Activated CD4-positive, alpha-beta T cell treated with anti-CD3 and anti-CD28 coated beads, Interleukin-2, amount 50 U/mL, for 16 hours (primary cell): Measurements from ENCODE around the gene ARHGAP28.
"Not testable (repeated sequence)": the region's sequence is repeated elsewhere in the genome, so short reads cannot be mapped to it uniquely, and the experiment has no call there.

Experiments
- DNase-seq: peaks from one replicate; pipeline ENCODE4 v3.0.0-alpha.2; 2020

Gene ARHGAP28

GRCh38 chr18:6776188-6776587 lies 46.7 kb downstream of the ARHGAP28 start:
- DNase-seq = no peak

GRCh38 chr18:6777509-6777908 lies 48.0 kb downstream of the ARHGAP28 start:
- DNase-seq = no peak

GRCh38 chr18:6778459-6779247 lies 49.1 kb downstream of the ARHGAP28 start:
- DNase-seq = no peak

GRCh38 chr18:6781142-6781714 lies 51.7 kb downstream of the ARHGAP28 start:
- no peak for DNase-seq

GRCh38 chr18:6781796-6782195 lies 52.3 kb downstream of the ARHGAP28 start:
- DNase-seq = no peak

- no peak for DNase-seq
Measured at GRCh38 chr18:6782861-6783260, 53.3 kb downstream of the ARHGAP28 start.

GRCh38 chr18:6784046-6784445 lies 54.5 kb downstream of the ARHGAP28 start:
- no peak for DNase-seq

GRCh38 chr18:6785001-6785400 lies 55.5 kb downstream of the ARHGAP28 start:
- DNase-seq = no peak

GRCh38 chr18:6785411-6785810 lies 55.9 kb downstream of the ARHGAP28 start:
- no peak for DNase-seq

- no peak for DNase-seq
Measured at GRCh38 chr18:6792391-6792790, 62.9 kb downstream of the ARHGAP28 start.

- DNase-seq = no peak
Measured at GRCh38 chr18:6793455-6793854, 63.9 kb downstream of the ARHGAP28 start.

- no peak for DNase-seq
Measured at GRCh38 chr18:6793986-6794385, 64.5 kb downstream of the ARHGAP28 start.

- no peak for DNase-seq
Measured at GRCh38 chr18:6795307-6795706, 65.8 kb downstream of the ARHGAP28 start.

GRCh38 chr18:6796511-6796910 lies 67.0 kb downstream of the ARHGAP28 start:
- DNase-seq = no peak

- DNase-seq = no peak
Measured at GRCh38 chr18:6797171-6797570, 67.7 kb downstream of the ARHGAP28 start.

GRCh38 chr18:6798896-6799295 lies 69.4 kb downstream of the ARHGAP28 start:
- DNase-seq = no peak

- not testable (repeated sequence) for DNase-seq
Measured at GRCh38 chr18:6800309-6800708, 70.8 kb downstream of the ARHGAP28 start.

GRCh38 chr18:6807515-6808257 lies 78.2 kb downstream of the ARHGAP28 start:
- no peak for DNase-seq

- DNase-seq = no peak
Measured at GRCh38 chr18:6810191-6810590, 80.7 kb downstream of the ARHGAP28 start.

- no peak for DNase-seq
Measured at GRCh38 chr18:6811816-6812215, 82.3 kb downstream of the ARHGAP28 start.

- no peak for DNase-seq
Measured at GRCh38 chr18:6814882-6815425, 85.4 kb downstream of the ARHGAP28 start.

- DNase-seq = no peak
Measured at GRCh38 chr18:6816154-6816553, 86.6 kb downstream of the ARHGAP28 start.

GRCh38 chr18:6819332-6819731 lies 89.8 kb downstream of the ARHGAP28 start:
- no peak for DNase-seq

- DNase-seq = no peak
Measured at GRCh38 chr18:6820314-6820713, 90.8 kb downstream of the ARHGAP28 start.
